Measurements from ENCODE around the gene PLCB1. TPM values are rescaled to one million over a fixed set of nuclear protein-coding genes. Genes with fewer than 3 reads are reported as not detected.

PLCB1 gene
- total and polyA plus RNA-seq, 2 donors = 16.8 to 147 TPM

GRCh38 chr20:8471465-8471864 lies 339.4 kb downstream of the PLCB1 start:
- Histone ChIP-seq H3K4me3 (ENCODE audit: low read depth, low read length) (no peak overlapping the region), H3K27ac (ENCODE audit: low read depth) (no peak overlapping the region), H3K4me1 (ENCODE audit: insufficient read depth) (no peaks in the 10 kb centered on the region), H3K36me3 (ENCODE audit: insufficient read depth) (no peaks in the 10 kb centered on the region)
- DNase-seq (ENCODE audit: extremely low spot score) = no peak
- 93% methylated on average over 2 of the region's 2 CpGs for WGBS

GRCh38 chr20:8473459-8473858 lies 341.4 kb downstream of the PLCB1 start:
- no peaks in the 10 kb centered on the region for H3K36me3 ChIP-seq (ENCODE audit: insufficient read depth)
- H3K4me1 ChIP-seq (ENCODE audit: insufficient read depth) = no peaks in the 10 kb centered on the region
- no peak overlapping the region for H3K4me3 ChIP-seq (ENCODE audit: low read depth, low read length)
- no peak overlapping the region for H3K27ac ChIP-seq (ENCODE audit: low read depth)
- WGBS = 81% methylated on average over 1 of the region's 1 CpG
- DNase-seq (ENCODE audit: extremely low spot score) = no peak

GRCh38 chr20:8474027-8474668 lies 342.1 kb downstream of the PLCB1 start:
- H3K4me3 ChIP-seq (ENCODE audit: low read depth, low read length) = no peak overlapping the region
- H3K4me1 ChIP-seq (ENCODE audit: insufficient read depth) = no peaks in the 10 kb centered on the region
- no peaks in the 10 kb centered on the region for H3K36me3 ChIP-seq (ENCODE audit: insufficient read depth)
- no peak for DNase-seq (ENCODE audit: extremely low spot score)
- WGBS = 96% methylated on average over 4 of the region's 4 CpGs
- H3K27ac ChIP-seq (ENCODE audit: low read depth) = no peak overlapping the region

GRCh38 chr20:8476021-8476420 lies 344.0 kb downstream of the PLCB1 start:
- H3K27ac ChIP-seq (ENCODE audit: low read depth) = no peak overlapping the region
- no peak overlapping the region for H3K4me3 ChIP-seq (ENCODE audit: low read depth, low read length)
- H3K36me3 ChIP-seq (ENCODE audit: insufficient read depth) = no peaks in the 10 kb centered on the region
- no peaks in the 10 kb centered on the region for H3K4me1 ChIP-seq (ENCODE audit: insufficient read depth)
- DNase-seq (ENCODE audit: extremely low spot score) = no peak
- 85% methylated on average over 2 of the region's 2 CpGs for WGBS

GRCh38 chr20:8480597-8480996 lies 348.5 kb downstream of the PLCB1 start:
- H3K27ac ChIP-seq (ENCODE audit: low read depth) = no peak overlapping the region
- DNase-seq (ENCODE audit: extremely low spot score) = no peak
- WGBS = 97% methylated on average over 6 of the region's 6 CpGs

GRCh38 chr20:8487696-8488095 lies 355.6 kb downstream of the PLCB1 start:
- no peak overlapping the region for H3K4me3 ChIP-seq (ENCODE audit: low read depth, low read length)
- H3K36me3 ChIP-seq (ENCODE audit: insufficient read depth) = no peaks in the 10 kb centered on the region
- WGBS = 89% methylated on average over 7 of the region's 7 CpGs
- no peak overlapping the region for H3K27ac ChIP-seq (ENCODE audit: low read depth)
- no peaks in the 10 kb centered on the region for H3K4me1 ChIP-seq (ENCODE audit: insufficient read depth)
- no peak for DNase-seq (ENCODE audit: extremely low spot score)

More at GRCh38 chr20:8480597-8480996, 348.5 kb downstream of the PLCB1 start:
- H3K4me3 ChIP-seq (ENCODE audit: low read depth, low read length) = no peak overlapping the region
- H3K4me1 ChIP-seq (ENCODE audit: insufficient read depth) = no peaks in the 10 kb centered on the region
- H3K36me3 ChIP-seq (ENCODE audit: insufficient read depth) = no peaks in the 10 kb centered on the region

GRCh38 chr20:8489094-8489883 lies 357.2 kb downstream of the PLCB1 start:
- no peak overlapping the region for H3K4me3 ChIP-seq (ENCODE audit: low read depth, low read length)

GRCh38 chr20:8490076-8490830 lies 358.2 kb downstream of the PLCB1 start:
- no peaks in the 10 kb centered on the region for H3K36me3 ChIP-seq (ENCODE audit: insufficient read depth)
- no peak overlapping the region for H3K4me3 ChIP-seq (ENCODE audit: low read depth, low read length)
- no peaks in the 10 kb centered on the region for H3K4me1 ChIP-seq (ENCODE audit: insufficient read depth)
- no peak for DNase-seq (ENCODE audit: extremely low spot score)
- WGBS = 52% methylated on average over 3 of the region's 3 CpGs
- H3K27ac ChIP-seq (ENCODE audit: low read depth) = no peak overlapping the region

More at GRCh38 chr20:8489094-8489883, 357.2 kb downstream of the PLCB1 start:
- H3K4me1 ChIP-seq (ENCODE audit: insufficient read depth) = no peaks in the 10 kb centered on the region
- H3K27ac ChIP-seq (ENCODE audit: low read depth) = no peak overlapping the region
- DNase-seq (ENCODE audit: extremely low spot score) = no peak
- no peaks in the 10 kb centered on the region for H3K36me3 ChIP-seq (ENCODE audit: insufficient read depth)
- WGBS = 40% methylated on average over 6 of the region's 6 CpGs

- Histone ChIP-seq H3K36me3 (ENCODE audit: insufficient read depth) (no peaks in the 10 kb centered on the region), H3K4me3 (ENCODE audit: low read depth, low read length) (no peak overlapping the region), H3K27ac (ENCODE audit: low read depth) (no peak overlapping the region), H3K4me1 (ENCODE audit: insufficient read depth) (no peaks in the 10 kb centered on the region)
- no peak for DNase-seq (ENCODE audit: extremely low spot score)
Measured at GRCh38 chr20:8492173-8492572, 360.1 kb downstream of the PLCB1 start.

GRCh38 chr20:8498571-8498970 lies 366.5 kb downstream of the PLCB1 start:
- Histone ChIP-seq H3K36me3 (ENCODE audit: insufficient read depth) (no peaks in the 10 kb centered on the region), H3K27ac (ENCODE audit: low read depth) (no peak overlapping the region), H3K4me3 (ENCODE audit: low read depth, low read length) (no peak overlapping the region), H3K4me1 (ENCODE audit: insufficient read depth) (no peaks in the 10 kb centered on the region)
- WGBS = 97% methylated on average over 8 of the region's 8 CpGs
- DNase-seq (ENCODE audit: extremely low spot score) = no peak

GRCh38 chr20:8504030-8504429 lies 372.0 kb downstream of the PLCB1 start:
- no peak overlapping the region for H3K27ac ChIP-seq (ENCODE audit: low read depth)
- WGBS = 82% methylated on average over 5 of the region's 5 CpGs
- no peak for DNase-seq (ENCODE audit: extremely low spot score)
- no peaks in the 10 kb centered on the region for H3K36me3 ChIP-seq (ENCODE audit: insufficient read depth)
- no peaks in the 10 kb centered on the region for H3K4me1 ChIP-seq (ENCODE audit: insufficient read depth)
- no peak overlapping the region for H3K4me3 ChIP-seq (ENCODE audit: low read depth, low read length)

GRCh38 chr20:8505476-8506200 lies 373.6 kb downstream of the PLCB1 start:
- no peaks in the 10 kb centered on the region for H3K4me1 ChIP-seq (ENCODE audit: insufficient read depth)
- no peaks in the 10 kb centered on the region for H3K36me3 ChIP-seq (ENCODE audit: insufficient read depth)
- H3K4me3 ChIP-seq (ENCODE audit: low read depth, low read length) = no peak overlapping the region
- H3K27ac ChIP-seq (ENCODE audit: low read depth) = no peak overlapping the region
- 62% methylated on average over 4 of the region's 4 CpGs for whole genome bisulfite sequencing
- DNase-seq (ENCODE audit: extremely low spot score) = no peak

- H3K4me1 ChIP-seq (ENCODE audit: insufficient read depth) = no peaks in the 10 kb centered on the region
- no peak overlapping the region for H3K4me3 ChIP-seq (ENCODE audit: low read depth, low read length)
- DNase-seq (ENCODE audit: extremely low spot score) = no peak
- WGBS = 73% methylated on average over 3 of the region's 3 CpGs
- H3K36me3 ChIP-seq (ENCODE audit: insufficient read depth) = no peaks in the 10 kb centered on the region
- H3K27ac ChIP-seq (ENCODE audit: low read depth) = no peak overlapping the region
Measured at GRCh38 chr20:8507231-8507630, 375.2 kb downstream of the PLCB1 start.
